Measurements from ENCODE around the gene TFB1M.
"Not testable (repeated sequence)": the region's sequence is repeated elsewhere in the genome, so short reads cannot be mapped to it uniquely, and the experiment has no call there.

TFB1M gene

GRCh38 chr6:155306958-155307357 is 7.3 kb downstream of the TFB1M start:
- in situ Hi-C loops (cut with MboI; ENCODE audit: low sequenced_read_pairs) = no loop called here

GRCh38 chr6:155303361-155303870 is 10.9 kb downstream of the TFB1M start:
- in situ Hi-C loops (cut with MboI; ENCODE audit: low sequenced_read_pairs) = no loop called here

DNA sequence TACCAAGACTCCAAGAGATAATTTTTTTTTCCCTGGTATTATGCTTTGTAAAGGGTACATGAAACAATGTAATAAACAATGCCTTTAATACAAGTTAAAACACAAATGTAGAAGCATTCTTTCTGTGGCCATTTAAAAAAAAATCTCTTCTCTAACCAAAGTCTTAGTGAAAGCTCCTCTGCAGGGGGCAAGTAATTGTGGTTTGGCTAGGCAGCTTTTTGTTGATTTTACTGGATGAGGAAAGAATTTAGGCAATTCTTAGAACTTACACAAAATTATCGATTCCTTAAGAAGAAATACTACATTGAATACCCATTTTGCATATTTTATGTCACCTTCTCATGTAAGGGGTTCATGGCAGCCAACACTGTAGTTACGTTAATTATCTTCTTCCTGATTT is 12.4 kb downstream of the TFB1M start:
- in situ Hi-C loops (cut with MboI; ENCODE audit: low sequenced_read_pairs) = no loop called here

DNA sequence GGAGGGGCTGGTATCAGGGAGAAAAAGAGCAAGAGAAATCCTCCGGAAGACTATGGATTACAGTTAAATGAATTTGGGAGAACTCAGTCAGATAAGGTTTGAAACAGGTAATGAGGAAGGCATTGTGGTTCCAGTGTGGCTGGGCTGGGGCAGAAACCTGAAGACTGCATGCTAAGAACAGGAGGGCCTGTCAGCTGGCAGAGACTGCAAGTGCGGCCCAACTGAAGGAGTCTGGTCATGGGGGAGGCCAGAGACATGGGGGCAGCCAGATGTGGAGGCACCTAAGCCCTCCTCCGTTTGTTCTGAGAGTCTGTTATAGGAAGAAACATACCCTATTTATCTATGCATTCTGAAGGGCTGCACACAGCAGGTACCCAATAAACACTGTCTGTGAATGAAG is 16.6 kb downstream of the TFB1M start:
- in situ Hi-C loops (cut with MboI; ENCODE audit: low sequenced_read_pairs) = no loop called here

DNA sequence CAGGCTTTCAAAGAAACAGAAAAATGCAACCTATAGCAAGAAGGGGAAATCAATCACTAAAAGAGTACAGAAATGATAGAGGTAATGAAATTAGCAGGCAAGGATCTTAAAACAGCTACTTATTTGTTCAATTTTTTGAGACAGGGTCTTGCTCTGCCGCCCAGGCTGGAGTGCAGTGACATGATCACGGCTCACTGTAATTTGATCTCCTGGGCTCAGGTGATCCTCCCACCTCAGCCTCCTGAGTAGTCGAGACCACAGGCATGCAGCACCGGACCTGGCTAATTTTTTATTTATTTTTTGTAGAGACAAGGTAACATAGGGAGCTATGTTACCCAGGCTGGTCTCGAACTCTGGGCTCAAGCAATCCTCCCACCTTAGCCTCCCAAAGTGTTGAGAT is 21.6 kb downstream of the TFB1M start:
- in situ Hi-C loops (cut with MboI; ENCODE audit: low sequenced_read_pairs) = no loop called here

GRCh38 chr6:155291291-155291690 is 23.0 kb downstream of the TFB1M start:
- in situ Hi-C loops (cut with MboI; ENCODE audit: low sequenced_read_pairs) = no loop called here

GRCh38 chr6:155290491-155290890 is 23.8 kb downstream of the TFB1M start:
- in situ Hi-C loops (cut with MboI; ENCODE audit: low sequenced_read_pairs) = no loop called here

DNA sequence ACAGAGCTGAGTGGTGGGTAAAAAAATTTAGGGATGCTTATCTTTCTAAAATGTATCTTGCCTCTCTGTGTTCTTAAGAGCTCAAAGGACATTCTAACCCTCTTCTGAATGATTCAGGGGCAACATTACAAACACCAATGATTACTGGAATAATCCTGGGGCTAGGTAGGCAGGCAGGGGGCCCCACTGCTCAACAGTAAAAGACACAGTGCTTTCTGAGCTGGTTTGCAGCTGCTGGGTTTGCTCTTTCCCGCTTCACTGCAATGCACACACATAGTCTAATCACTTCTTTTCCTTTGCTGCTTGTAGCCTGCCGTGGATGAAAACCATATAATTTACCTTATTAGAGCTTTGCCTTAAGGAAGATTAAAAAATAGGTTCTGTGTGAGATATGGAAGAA is 26.5 kb downstream of the TFB1M start:
- in situ Hi-C loops (cut with MboI; ENCODE audit: low sequenced_read_pairs) = no loop called here

DNA sequence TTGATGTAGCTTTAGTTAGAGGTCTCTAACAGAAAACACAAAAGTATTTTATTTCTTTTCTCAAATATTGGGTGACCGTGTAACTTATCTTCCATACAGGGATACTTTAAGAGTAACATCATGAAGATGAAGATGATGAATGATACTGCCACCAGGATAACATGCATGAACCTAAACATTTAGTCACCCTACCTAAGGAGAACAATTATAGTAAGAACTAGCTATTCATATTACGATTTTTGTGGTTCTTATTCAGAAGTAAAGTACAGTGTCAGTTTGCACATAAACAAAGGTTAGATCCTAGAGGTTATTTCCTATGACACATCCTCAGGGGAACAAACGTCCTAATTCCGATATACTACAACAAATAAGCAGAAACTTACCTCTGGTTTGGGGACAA is 29.5 kb downstream of the TFB1M start:
- in situ Hi-C loops (cut with MboI; ENCODE audit: low sequenced_read_pairs) = no loop called here

GRCh38 chr6:155278319-155279049 is 35.8 kb downstream of the TFB1M start:
- in situ Hi-C loops (cut with MboI; ENCODE audit: low sequenced_read_pairs) = no loop called here

GRCh38 chr6:155276638-155277037 is 37.6 kb downstream of the TFB1M start:
- in situ Hi-C loops (cut with MboI; ENCODE audit: low sequenced_read_pairs) = no loop called here

DNA sequence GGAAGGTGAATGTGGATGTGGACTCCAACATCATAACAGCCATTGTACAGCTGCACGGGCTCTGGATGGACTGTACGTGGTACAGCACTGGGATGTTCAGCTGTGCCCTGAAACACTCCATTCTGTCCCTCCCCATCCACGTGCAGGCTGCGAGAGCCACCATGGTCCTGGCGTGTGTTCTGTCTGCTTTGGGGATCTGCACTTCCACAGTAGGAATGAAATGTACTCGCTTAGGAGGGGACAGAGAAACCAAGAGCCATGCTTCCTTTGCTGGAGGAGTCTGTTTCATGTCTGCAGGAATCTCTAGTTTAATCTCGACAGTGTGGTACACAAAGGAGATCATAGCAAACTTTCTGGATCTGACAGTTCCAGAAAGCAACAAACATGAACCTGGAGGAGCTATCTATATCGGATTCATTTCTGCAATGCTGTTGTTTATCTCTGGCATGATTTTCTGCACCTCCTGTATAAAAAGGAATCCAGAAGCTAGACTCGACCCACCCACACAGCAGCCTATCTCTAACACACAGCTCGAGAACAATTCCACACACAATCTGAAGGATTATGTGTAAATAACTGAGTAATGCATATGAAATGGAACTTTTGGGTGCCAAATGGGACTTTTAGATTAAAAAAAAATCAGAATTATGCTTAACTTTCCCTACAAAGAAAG is 38.3 kb downstream of the TFB1M start:
- in situ Hi-C loops (cut with MboI; ENCODE audit: low sequenced_read_pairs) = no loop called here

- in situ Hi-C loops (cut with MboI; ENCODE audit: low sequenced_read_pairs) = no loop called here
Observed at GRCh38 chr6:155274533-155274932, 39.8 kb downstream of the TFB1M start.

GRCh38 chr6:155274106-155274505 is 40.2 kb downstream of the TFB1M start:
- in situ Hi-C loops (cut with MboI; ENCODE audit: low sequenced_read_pairs) = no loop called here

DNA sequence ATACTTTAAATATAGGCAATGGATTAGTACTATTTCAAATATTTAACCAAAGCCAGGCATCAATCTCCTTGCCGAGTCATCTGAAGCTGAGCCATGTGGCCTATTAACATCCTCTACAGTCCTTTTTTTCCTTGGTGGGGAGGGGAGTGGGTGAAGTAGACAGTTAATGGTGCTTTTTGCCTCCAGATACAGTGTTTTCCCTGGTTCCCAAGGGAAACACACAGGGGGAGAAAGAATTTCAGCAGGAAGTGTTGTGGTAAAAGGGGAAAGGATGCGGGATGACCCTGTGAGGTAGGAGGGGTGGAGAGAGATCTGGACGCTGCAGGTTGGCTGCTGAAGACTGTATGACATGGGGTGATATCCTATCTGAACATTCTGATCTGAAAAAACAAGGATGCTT is 40.9 kb downstream of the TFB1M start:
- in situ Hi-C loops (cut with MboI; ENCODE audit: low sequenced_read_pairs) = no loop called here

- in situ Hi-C loops (cut with MboI; ENCODE audit: low sequenced_read_pairs) = no loop called here
Observed at GRCh38 chr6:155272353-155273232, 41.7 kb downstream of the TFB1M start.

- in situ Hi-C loops (cut with MboI; ENCODE audit: low sequenced_read_pairs) = no loop called here
Observed at GRCh38 chr6:155271145-155271544, 43.1 kb downstream of the TFB1M start.

- in situ Hi-C loops (cut with MboI; ENCODE audit: low sequenced_read_pairs) = no loop called here
Observed at GRCh38 chr6:155270561-155271091, 43.7 kb downstream of the TFB1M start.

- in situ Hi-C loops (cut with MboI; ENCODE audit: low sequenced_read_pairs) = no loop called here
Observed at GRCh38 chr6:155269765-155270164, 44.5 kb downstream of the TFB1M start.

DNA sequence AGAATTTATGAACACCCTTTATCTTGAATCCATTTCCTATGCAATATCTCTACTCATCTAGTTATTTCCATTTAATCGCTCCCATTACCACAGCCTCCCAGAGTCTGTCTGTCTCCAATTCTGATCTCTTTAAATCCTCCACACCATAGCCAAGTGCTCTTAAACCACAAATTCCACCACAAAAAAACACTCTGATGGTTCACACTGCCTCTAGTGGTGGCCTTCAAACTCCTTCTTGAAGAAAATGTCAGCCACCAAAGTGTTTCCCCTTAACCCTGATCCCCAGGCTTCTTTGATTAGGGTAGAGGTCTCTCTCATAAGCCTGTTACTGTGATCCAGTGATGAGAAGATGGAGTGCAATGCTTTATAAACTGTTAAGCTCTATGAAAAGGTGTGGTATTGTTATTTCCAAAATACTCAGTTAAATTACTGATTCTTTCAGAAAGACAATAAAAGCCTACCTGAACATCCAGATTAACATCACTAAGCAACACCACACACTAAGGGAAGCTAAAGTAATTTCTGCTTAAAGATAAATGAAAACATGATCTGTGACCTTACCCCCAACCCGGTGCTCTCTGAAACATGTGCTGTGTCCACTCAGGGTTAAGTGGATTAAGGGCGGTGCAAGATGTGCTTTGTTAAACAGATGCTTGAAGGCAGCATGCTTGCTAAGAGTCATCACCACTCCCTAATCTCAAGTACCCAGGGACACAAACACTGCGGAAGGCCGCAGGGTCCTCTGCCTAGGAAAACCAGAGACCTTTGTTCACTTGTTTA is 46.0 kb downstream of the TFB1M start:
- in situ Hi-C loops (cut with MboI; ENCODE audit: low sequenced_read_pairs) = not testable (repeated sequence)

Measured in HL-60/S4 treated with retinoic acid at 250 ng/mL for 4 days and 3 days (cell line).